Stimulated activated CD4-positive, alpha-beta T cell treated with anti-CD3 and anti-CD28 coated beads, Interleukin-15, amount 100 ng/mL, for 48 hours (primary cell): ENCODE data around the gene EIF3C.
"Not testable (repeated sequence)": the region's sequence is repeated elsewhere in the genome, so short reads cannot be mapped to it uniquely, and the experiment has no call there.

Experiments used
- DNase-seq, 2 donors: peaks; one replicate each; pipeline ENCODE4 v3.0.0-alpha.2; 2020; ENCODE audit warnings: low read depth in 2 of 2

The EIF3C gene

GRCh38 chr16:28750469-28751067, 39.3 kb downstream of the EIF3C start:
- DNase-seq: not testable (repeated sequence)

- not testable (repeated sequence) for DNase-seq
Observed at GRCh38 chr16:28751487-28751886, 40.2 kb downstream of the EIF3C start, which contains the start of gene NPIPB9. NPIPB9 (plus strand) TSS chr16:28751787.

DNA sequence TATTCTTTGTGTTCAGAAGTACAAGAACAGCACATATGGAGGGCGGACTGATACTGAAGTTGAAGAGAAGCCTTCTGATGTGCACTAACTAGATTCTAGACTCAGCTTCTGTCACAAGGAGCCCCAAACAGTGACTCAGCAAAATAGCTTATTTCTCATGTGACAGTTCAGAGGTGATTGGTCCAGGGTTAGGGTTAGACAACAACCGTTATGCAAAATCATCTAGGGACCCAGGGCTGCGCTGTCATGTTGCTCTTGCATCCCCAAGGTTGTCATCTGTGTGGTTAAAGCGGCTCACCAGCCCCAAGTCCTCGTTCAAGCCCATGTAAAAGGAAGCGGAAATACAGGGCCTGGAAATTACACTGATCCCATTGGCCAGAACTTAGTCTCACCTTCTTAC, 70.4 kb downstream of the EIF3C start:
- DNase-seq: not testable (repeated sequence)

DNA sequence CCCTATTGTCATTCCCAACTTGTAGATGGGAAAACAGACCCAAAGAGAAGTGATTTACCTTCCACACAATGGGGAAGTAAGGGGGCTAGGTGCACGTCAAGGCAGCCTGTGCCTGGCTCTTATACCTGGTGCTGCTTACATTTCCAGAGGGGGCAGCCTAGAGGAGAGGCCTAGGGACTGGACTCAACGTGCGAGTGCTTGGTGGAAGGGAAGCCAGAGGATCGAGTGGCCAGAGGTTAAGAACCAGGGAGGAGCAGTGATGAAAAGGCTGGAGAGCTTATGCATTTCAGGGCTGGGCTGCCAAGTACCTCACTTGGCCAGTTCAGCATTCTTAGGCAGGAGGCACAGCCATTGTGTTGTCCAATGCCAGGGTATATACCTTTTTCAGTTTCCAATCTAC, 71.1 kb downstream of the EIF3C start:
- not testable (repeated sequence) for DNase-seq
